Sigmoid colon (tissue), 4 donors: ENCODE results near the gene FOXN3.

Experiments
- EP300 ChIP-seq, 4 donors: sonication (generic); formaldehyde crosslinking; IDR thresholded peaks; one replicate each; pipeline ENCODE4 v1.6.1; 2017; ENCODE audit warnings: antibody characterized with exemption in 4 of 4
- TF ChIP-seq, protein P1 (sequence below), 4 experiments: fragments of 450-650 bp in 3 of 4; fragments of 200-600 bp in 1 of 4; IDR thresholded peaks; one replicate each; pipeline ENCODE4 v1.5.1; 2016 to 2019; ENCODE audit warnings: antibody characterized with exemption in 4 of 4, mild to moderate bottlenecking in 3 of 4, moderate library complexity in 2 of 4

DNA sequence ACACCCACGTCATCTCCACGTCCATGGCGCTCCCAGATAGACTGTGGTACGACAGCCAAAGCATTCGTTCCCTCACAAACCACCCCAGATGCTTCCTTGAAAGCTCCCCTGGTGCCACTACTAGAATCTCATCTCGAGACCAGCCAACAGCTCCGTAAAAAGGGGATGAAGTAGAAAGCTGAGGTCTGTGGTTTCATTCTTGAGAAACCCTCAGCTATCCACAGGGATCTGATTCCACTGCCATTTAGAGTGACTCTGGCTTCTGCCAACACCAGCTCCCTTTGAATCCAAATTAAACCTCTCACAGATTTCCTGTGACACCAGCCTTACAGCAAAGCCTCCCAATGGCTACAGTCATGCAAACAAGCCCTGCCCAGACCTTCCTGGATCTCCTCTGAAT lies 18.5 kb upstream of the FOXN3 start:
- TF ChIP-seq, protein P1, sequence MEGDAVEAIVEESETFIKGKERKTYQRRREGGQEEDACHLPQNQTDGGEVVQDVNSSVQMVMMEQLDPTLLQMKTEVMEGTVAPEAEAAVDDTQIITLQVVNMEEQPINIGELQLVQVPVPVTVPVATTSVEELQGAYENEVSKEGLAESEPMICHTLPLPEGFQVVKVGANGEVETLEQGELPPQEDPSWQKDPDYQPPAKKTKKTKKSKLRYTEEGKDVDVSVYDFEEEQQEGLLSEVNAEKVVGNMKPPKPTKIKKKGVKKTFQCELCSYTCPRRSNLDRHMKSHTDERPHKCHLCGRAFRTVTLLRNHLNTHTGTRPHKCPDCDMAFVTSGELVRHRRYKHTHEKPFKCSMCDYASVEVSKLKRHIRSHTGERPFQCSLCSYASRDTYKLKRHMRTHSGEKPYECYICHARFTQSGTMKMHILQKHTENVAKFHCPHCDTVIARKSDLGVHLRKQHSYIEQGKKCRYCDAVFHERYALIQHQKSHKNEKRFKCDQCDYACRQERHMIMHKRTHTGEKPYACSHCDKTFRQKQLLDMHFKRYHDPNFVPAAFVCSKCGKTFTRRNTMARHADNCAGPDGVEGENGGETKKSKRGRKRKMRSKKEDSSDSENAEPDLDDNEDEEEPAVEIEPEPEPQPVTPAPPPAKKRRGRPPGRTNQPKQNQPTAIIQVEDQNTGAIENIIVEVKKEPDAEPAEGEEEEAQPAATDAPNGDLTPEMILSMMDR (IDR thresholded peaks at IDR 0.05), result no peak
- no peak for TF ChIP-seq EP300 (IDR thresholded peaks at IDR 0.05)
